HG02885 (cell line): Measurements from ENCODE around the gene HS6ST3.

Experiments
- ATAC-seq: cut with Tn5 transposase; IDR thresholded peaks from one replicate; pipeline ENCODE4 v1.9.1; 2021; ENCODE audit warnings: mild to moderate bottlenecking; ENCODE audit not compliant: unreplicated experiment, poor library complexity

The HS6ST3 gene

GRCh38 chr13:96285729-96286128, 195.8 kb downstream of the HS6ST3 start:
- ATAC-seq, result no peak

GRCh38 chr13:96294930-96295881, 205.3 kb downstream of the HS6ST3 start:
- no peak for ATAC-seq

GRCh38 chr13:96297360-96297759, 207.5 kb downstream of the HS6ST3 start:
- ATAC-seq, result no peak

- no peak for ATAC-seq
Measured at GRCh38 chr13:96299235-96299634, 209.3 kb downstream of the HS6ST3 start.

- ATAC-seq, result no peak
Measured at GRCh38 chr13:96308568-96308967, 218.7 kb downstream of the HS6ST3 start.

- no peak for ATAC-seq
Measured at GRCh38 chr13:96314974-96315373, 225.1 kb downstream of the HS6ST3 start.

GRCh38 chr13:96338030-96338429, 248.1 kb downstream of the HS6ST3 start:
- ATAC-seq, result no peak

- ATAC-seq, result no peak
Measured at GRCh38 chr13:96342286-96342685, 252.4 kb downstream of the HS6ST3 start.

- no peak for ATAC-seq
Measured at GRCh38 chr13:96342852-96343465, 253.1 kb downstream of the HS6ST3 start.

- no peak for ATAC-seq
Measured at GRCh38 chr13:96346921-96347320, 257.0 kb downstream of the HS6ST3 start.

GRCh38 chr13:96373597-96373996, 283.7 kb downstream of the HS6ST3 start:
- no peak for ATAC-seq

- no peak for ATAC-seq
Measured at GRCh38 chr13:96377835-96378234, 287.9 kb downstream of the HS6ST3 start.

GRCh38 chr13:96379967-96380366, 290.1 kb downstream of the HS6ST3 start:
- no peak for ATAC-seq

GRCh38 chr13:96381681-96382080, 291.8 kb downstream of the HS6ST3 start:
- no peak for ATAC-seq

GRCh38 chr13:96388598-96388997, 298.7 kb downstream of the HS6ST3 start:
- no peak for ATAC-seq

GRCh38 chr13:96391606-96392005, 301.7 kb downstream of the HS6ST3 start:
- no peak for ATAC-seq

- no peak for ATAC-seq
Measured at GRCh38 chr13:96397807-96398206, 307.9 kb downstream of the HS6ST3 start.

- no peak for ATAC-seq
Measured at GRCh38 chr13:96398486-96398885, 308.6 kb downstream of the HS6ST3 start.

- ATAC-seq, result no peak
Measured at GRCh38 chr13:96403241-96403640, 313.3 kb downstream of the HS6ST3 start.

- no peak for ATAC-seq
Measured at GRCh38 chr13:96403651-96404050, 313.7 kb downstream of the HS6ST3 start.

- ATAC-seq, result no peak
Measured at GRCh38 chr13:96415831-96416385, 326.0 kb downstream of the HS6ST3 start.
